GF-D8 (cell line): ENCODE measurements around the gene TNFSF11.
"Not testable (repeated sequence)": the region's sequence is repeated elsewhere in the genome, so short reads cannot be mapped to it uniquely, and the experiment has no call there.

Experiments used
- DNase-seq: peaks from one replicate; lab custom pipeline; 2025; lab: John Stamatoyannopoulos, UW

The TNFSF11 gene

GRCh38 chr13:42574011-42574410 is at the start of gene TNFSF11:
TSS of gene TNFSF11 (plus strand) at chr13:42574152. CDS start at chr13:42574304, 152 bp downstream.
- no peak for DNase-seq

- no peak for DNase-seq
These were observed 49.4 kb upstream of the TNFSF11 start for GRCh38 chr13:42524487-42525034.

- DNase-seq = no peak
These were observed 48.9 kb upstream of the TNFSF11 start for GRCh38 chr13:42525035-42525504.

- no peak for DNase-seq
These were observed 47.7 kb upstream of the TNFSF11 start for GRCh38 chr13:42526276-42526675.

- no peak for DNase-seq
These were observed 47.1 kb upstream of the TNFSF11 start for GRCh38 chr13:42526804-42527203.

- no peak for DNase-seq
These were observed 41.2 kb upstream of the TNFSF11 start for GRCh38 chr13:42532561-42533335.

- DNase-seq = no peak
These were observed 40.7 kb upstream of the TNFSF11 start for GRCh38 chr13:42533336-42533591.

GRCh38 chr13:42534785-42535184 is 39.2 kb upstream of the TNFSF11 start:
- DNase-seq = no peak

- DNase-seq = no peak
These were observed 35.0 kb upstream of the TNFSF11 start for GRCh38 chr13:42538996-42539395.

GRCh38 chr13:42539670-42540069 is 34.3 kb upstream of the TNFSF11 start:
- no peak for DNase-seq

GRCh38 chr13:42543215-42543797 is 30.6 kb upstream of the TNFSF11 start:
- no peak for DNase-seq

- DNase-seq = no peak
These were observed 29.6 kb upstream of the TNFSF11 start for GRCh38 chr13:42544246-42544926.

- no peak for DNase-seq
These were observed 28.1 kb upstream of the TNFSF11 start for GRCh38 chr13:42545842-42546241.

GRCh38 chr13:42547612-42548011 is 26.3 kb upstream of the TNFSF11 start:
- DNase-seq = no peak

- no peak for DNase-seq
These were observed 25.0 kb upstream of the TNFSF11 start for GRCh38 chr13:42548731-42549551.

- DNase-seq = no peak
These were observed 24.4 kb upstream of the TNFSF11 start for GRCh38 chr13:42549552-42549936.

- no peak for DNase-seq
These were observed 22.3 kb upstream of the TNFSF11 start for GRCh38 chr13:42551611-42552010.

GRCh38 chr13:42553098-42554046 is 20.6 kb upstream of the TNFSF11 start:
- DNase-seq = no peak

- no peak for DNase-seq
These were observed 14.9 kb upstream of the TNFSF11 start for GRCh38 chr13:42559057-42559456.

GRCh38 chr13:42559573-42560218 is 14.3 kb upstream of the TNFSF11 start:
- not testable (repeated sequence) for DNase-seq
